Measurements from ENCODE around the gene ARHGAP33.
"Not testable (repeated sequence)": the region's sequence is repeated elsewhere in the genome, so short reads cannot be mapped to it uniquely, and the experiment has no call there.

Gene ARHGAP33

GRCh38 chr19:35795564-35795963, 20.2 kb downstream of the ARHGAP33 start:
- DNase-seq: not testable (repeated sequence)

GRCh38 chr19:35796645-35797542, 21.5 kb downstream of the ARHGAP33 start:
- DNase-seq: no peak

- DNase-seq: no peak
These were observed 22.3 kb downstream of the ARHGAP33 start for GRCh38 chr19:35797663-35798062.

- DNase-seq: no peak
These were observed 26.5 kb downstream of the ARHGAP33 start for GRCh38 chr19:35801828-35802227.

GRCh38 chr19:35805526-35806102, 30.2 kb downstream of the ARHGAP33 start:
- DNase-seq: no peak

GRCh38 chr19:35806597-35806996, 31.2 kb downstream of the ARHGAP33 start:
- DNase-seq: no peak

GRCh38 chr19:35807633-35808032, 32.3 kb downstream of the ARHGAP33 start:
- DNase-seq: no peak

- no peak for DNase-seq
These were observed 36.2 kb downstream of the ARHGAP33 start for GRCh38 chr19:35811317-35812219.

GRCh38 chr19:35812220-35813042, 37.1 kb downstream of the ARHGAP33 start, which contains the start of gene PRODH2:
TSS of gene PRODH2 (minus strand) at chr19:35812845. CDS start at chr19:35812805, 40 bp downstream.
- no peak for DNase-seq

GRCh38 chr19:35813043-35813890, 37.9 kb downstream of the ARHGAP33 start:
- DNase-seq: no peak

- DNase-seq: no peak
These were observed 40.9 kb downstream of the ARHGAP33 start for GRCh38 chr19:35816262-35816661.

GRCh38 chr19:35816846-35817245, 41.5 kb downstream of the ARHGAP33 start:
- no peak for DNase-seq

GRCh38 chr19:35818445-35818844, 43.1 kb downstream of the ARHGAP33 start:
- DNase-seq: no peak

GRCh38 chr19:35822579-35822978, 47.2 kb downstream of the ARHGAP33 start:
- DNase-seq: no peak

GRCh38 chr19:35824150-35824549, 48.8 kb downstream of the ARHGAP33 start:
- no peak for DNase-seq

GRCh38 chr19:35828692-35829301, 53.4 kb downstream of the ARHGAP33 start:
- no peak for DNase-seq

- DNase-seq: no peak
These were observed 55.6 kb downstream of the ARHGAP33 start for GRCh38 chr19:35830986-35831385.

- no peak for DNase-seq
These were observed 56.7 kb downstream of the ARHGAP33 start for GRCh38 chr19:35832054-35832453.

GRCh38 chr19:35833972-35834371, 58.6 kb downstream of the ARHGAP33 start:
- DNase-seq: no peak

- not testable (repeated sequence) for DNase-seq
These were observed 60.7 kb downstream of the ARHGAP33 start for GRCh38 chr19:35836096-35836495.

All from bone marrow (tissue), 2 donors.